ENCODE data around the gene CBY3. TPM values are rescaled to one million over a fixed set of nuclear protein-coding genes. Genes with fewer than 3 reads are reported as not detected.
A peak's percentile ranks its signal among the peaks of the same experiment; 100 is the strongest.

Gene CBY3
- total and polyA plus RNA-seq, 2 of the 13 experiments (the other 11 are each of a cell fraction or from before 2014, with no cell fraction given) = not detected

- TF ChIP-seq ZSCAN20 (CRISPR knock-in tag; IDR thresholded peaks at IDR 0.05; ENCODE audit: borderline replicate concordance) = no peak
- TF ChIP-seq, protein P1, sequence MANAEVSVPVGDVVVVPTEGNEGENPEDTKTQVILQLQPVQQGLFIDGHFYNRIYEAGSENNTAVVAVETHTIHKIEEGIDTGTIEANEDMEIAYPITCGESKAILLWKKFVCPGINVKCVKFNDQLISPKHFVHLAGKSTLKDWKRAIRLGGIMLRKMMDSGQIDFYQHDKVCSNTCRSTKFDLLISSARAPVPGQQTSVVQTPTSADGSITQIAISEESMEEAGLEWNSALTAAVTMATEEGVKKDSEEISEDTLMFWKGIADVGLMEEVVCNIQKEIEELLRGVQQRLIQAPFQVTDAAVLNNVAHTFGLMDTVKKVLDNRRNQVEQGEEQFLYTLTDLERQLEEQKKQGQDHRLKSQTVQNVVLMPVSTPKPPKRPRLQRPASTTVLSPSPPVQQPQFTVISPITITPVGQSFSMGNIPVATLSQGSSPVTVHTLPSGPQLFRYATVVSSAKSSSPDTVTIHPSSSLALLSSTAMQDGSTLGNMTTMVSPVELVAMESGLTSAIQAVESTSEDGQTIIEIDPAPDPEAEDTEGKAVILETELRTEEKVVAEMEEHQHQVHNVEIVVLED (CRISPR knock-in tag; IDR thresholded peaks at IDR 0.05; ENCODE audit: borderline replicate concordance) = peak; percentile 53; the same call in 1 of the 2 replicates
- peak; percentile 75; the same call in 1 of the 2 replicates for TF ChIP-seq ZNF414 (CRISPR knock-in tag; IDR thresholded peaks at IDR 0.05)
- TF ChIP-seq AFF4 (CRISPR knock-in tag; IDR thresholded peaks at IDR 0.05) = no peak
- TF ChIP-seq MYC (CRISPR knock-in tag; IDR thresholded peaks at IDR 0.05; ENCODE audit: borderline replicate concordance) = peak; percentile 96
- TF ChIP-seq NFATC3 (CRISPR knock-in tag; IDR thresholded peaks at IDR 0.05) = no peak
- no peak for TF ChIP-seq ZNF326 (CRISPR knock-in tag; IDR thresholded peaks at IDR 0.05; ENCODE audit: borderline replicate concordance)
- peak; percentile 80; the same call in 1 of the 2 replicates for TF ChIP-seq ZNF773 (CRISPR knock-in tag; IDR thresholded peaks at IDR 0.05; ENCODE audit: borderline replicate concordance)
- no peak for TF ChIP-seq ARNT (IDR thresholded peaks at IDR 0.05)
- peak; percentile 53; the same call in 1 of the 2 replicates for TF ChIP-seq THAP8 (CRISPR knock-in tag; IDR thresholded peaks at IDR 0.05; ENCODE audit: borderline replicate concordance)
- TF ChIP-seq KLF16 (CRISPR knock-in tag; IDR thresholded peaks at IDR 0.05) = peak; percentile 58 to 78; a peak in 1 of 4 replicates
- TF ChIP-seq, protein P2, sequence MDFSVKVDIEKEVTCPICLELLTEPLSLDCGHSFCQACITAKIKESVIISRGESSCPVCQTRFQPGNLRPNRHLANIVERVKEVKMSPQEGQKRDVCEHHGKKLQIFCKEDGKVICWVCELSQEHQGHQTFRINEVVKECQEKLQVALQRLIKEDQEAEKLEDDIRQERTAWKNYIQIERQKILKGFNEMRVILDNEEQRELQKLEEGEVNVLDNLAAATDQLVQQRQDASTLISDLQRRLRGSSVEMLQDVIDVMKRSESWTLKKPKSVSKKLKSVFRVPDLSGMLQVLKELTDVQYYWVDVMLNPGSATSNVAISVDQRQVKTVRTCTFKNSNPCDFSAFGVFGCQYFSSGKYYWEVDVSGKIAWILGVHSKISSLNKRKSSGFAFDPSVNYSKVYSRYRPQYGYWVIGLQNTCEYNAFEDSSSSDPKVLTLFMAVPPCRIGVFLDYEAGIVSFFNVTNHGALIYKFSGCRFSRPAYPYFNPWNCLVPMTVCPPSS (IDR thresholded peaks at IDR 0.05) = no peak
- TF ChIP-seq EZH2 (conservative IDR thresholded peaks at IDR 0.05; ENCODE audit: low read depth, low read length) = no peak
- TF ChIP-seq, protein P3, sequence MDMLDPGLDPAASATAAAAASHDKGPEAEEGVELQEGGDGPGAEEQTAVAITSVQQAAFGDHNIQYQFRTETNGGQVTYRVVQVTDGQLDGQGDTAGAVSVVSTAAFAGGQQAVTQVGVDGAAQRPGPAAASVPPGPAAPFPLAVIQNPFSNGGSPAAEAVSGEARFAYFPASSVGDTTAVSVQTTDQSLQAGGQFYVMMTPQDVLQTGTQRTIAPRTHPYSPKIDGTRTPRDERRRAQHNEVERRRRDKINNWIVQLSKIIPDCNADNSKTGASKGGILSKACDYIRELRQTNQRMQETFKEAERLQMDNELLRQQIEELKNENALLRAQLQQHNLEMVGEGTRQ (IDR thresholded peaks at IDR 0.05; ENCODE audit: low read depth, low read length) = peak; percentile 65
- TF ChIP-seq, protein P3 (CRISPR knock-in tag; IDR thresholded peaks at IDR 0.05; ENCODE audit: borderline replicate concordance) = peak; percentile 85; the same call in 1 of the 2 replicates
- peak; percentile 97 for TF ChIP-seq BHLHE40 (IDR thresholded peaks at IDR 0.05; ENCODE audit: low read length)
- TF ChIP-seq MTERF4 (CRISPR knock-in tag; IDR thresholded peaks at IDR 0.05) = peak; percentile 60; the same call in 1 of the 2 replicates
Measured at GRCh38 chr5:179698935-179699615, 18.2 kb upstream of the CBY3 start, which contains the start of gene CANX (continued).

Measured in HepG2 (cell line).